HG02981 (cell line): ENCODE results near the gene PKD1L1.
"Not testable (repeated sequence)": the region's sequence is repeated elsewhere in the genome, so short reads cannot be mapped to it uniquely, and the experiment has no call there.

Source experiments
- ATAC-seq: cut with Tn5 transposase; IDR thresholded peaks from one replicate; pipeline ENCODE4 v1.9.1; 2021; ENCODE audit warnings: mild to moderate bottlenecking, moderate library complexity; ENCODE audit not compliant: unreplicated experiment

PKD1L1 gene, protein sequence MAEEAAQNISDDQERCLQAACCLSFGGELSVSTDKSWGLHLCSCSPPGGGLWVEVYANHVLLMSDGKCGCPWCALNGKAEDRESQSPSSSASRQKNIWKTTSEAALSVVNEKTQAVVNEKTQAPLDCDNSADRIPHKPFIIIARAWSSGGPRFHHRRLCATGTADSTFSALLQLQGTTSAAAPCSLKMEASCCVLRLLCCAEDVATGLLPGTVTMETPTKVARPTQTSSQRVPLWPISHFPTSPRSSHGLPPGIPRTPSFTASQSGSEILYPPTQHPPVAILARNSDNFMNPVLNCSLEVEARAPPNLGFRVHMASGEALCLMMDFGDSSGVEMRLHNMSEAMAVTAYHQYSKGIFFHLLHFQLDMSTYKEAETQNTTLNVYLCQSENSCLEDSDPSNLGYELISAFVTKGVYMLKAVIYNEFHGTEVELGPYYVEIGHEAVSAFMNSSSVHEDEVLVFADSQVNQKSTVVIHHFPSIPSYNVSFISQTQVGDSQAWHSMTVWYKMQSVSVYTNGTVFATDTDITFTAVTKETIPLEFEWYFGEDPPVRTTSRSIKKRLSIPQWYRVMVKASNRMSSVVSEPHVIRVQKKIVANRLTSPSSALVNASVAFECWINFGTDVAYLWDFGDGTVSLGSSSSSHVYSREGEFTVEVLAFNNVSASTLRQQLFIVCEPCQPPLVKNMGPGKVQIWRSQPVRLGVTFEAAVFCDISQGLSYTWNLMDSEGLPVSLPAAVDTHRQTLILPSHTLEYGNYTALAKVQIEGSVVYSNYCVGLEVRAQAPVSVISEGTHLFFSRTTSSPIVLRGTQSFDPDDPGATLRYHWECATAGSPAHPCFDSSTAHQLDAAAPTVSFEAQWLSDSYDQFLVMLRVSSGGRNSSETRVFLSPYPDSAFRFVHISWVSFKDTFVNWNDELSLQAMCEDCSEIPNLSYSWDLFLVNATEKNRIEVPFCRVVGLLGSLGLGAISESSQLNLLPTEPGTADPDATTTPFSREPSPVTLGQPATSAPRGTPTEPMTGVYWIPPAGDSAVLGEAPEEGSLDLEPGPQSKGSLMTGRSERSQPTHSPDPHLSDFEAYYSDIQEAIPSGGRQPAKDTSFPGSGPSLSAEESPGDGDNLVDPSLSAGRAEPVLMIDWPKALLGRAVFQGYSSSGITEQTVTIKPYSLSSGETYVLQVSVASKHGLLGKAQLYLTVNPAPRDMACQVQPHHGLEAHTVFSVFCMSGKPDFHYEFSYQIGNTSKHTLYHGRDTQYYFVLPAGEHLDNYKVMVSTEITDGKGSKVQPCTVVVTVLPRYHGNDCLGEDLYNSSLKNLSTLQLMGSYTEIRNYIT (N-terminal part only)

DNA sequence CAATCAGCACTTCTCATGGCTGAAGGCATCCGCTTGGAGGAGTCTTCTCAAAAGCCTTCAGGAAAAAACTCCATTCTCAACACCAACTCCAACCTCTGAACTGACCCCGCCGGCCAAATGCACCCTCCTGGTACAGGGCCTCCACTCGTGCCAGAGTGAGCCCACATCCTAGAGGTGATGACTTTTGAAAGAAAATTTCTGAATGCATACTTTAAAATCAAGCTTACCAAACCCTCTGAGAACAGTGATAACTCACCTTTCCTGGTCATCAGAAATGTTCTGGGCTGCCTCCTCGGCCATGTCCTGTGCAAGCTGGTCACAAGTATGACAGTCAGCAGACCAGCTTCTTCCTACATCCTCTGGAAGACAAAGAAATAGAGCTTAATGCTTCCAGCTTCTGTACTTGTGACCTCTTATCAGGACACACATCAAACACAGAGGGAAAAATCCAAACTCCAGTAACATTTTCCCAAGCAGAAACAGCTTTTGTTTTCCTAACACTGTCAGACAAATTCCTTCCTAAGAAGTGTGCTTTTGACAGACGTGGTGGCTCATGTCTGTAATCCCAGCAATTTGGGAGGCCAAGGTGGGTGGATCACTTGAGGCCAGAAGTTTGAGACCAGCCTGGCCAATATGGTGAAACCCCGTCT is at the start of gene PKD1L1:
PKD1L1 (minus strand) TSS at position 326 of the 650 bp plus-strand sequence; CDS start at position 300, 26 bp downstream.
- ATAC-seq, result no peak

DNA sequence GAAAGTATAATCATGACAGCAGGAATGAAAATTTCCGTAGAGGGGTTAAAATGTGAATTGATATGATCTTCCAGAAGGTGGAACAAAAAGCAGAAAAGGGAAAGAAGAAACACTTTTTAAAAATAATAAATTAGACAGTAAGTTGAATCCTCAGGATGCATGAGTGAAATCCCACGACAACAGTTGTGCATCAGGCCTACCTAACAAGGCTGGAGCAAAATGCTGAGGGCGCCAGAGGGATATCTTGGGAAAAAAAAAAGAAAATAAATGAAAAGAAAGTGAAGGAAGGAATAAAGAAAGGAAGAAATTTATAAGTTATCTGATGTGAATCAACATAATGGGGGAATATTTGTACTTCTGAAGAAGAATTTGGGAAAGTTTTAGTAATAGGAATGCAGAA is 44.2 kb upstream of the PKD1L1 start:
- no peak for ATAC-seq

DNA sequence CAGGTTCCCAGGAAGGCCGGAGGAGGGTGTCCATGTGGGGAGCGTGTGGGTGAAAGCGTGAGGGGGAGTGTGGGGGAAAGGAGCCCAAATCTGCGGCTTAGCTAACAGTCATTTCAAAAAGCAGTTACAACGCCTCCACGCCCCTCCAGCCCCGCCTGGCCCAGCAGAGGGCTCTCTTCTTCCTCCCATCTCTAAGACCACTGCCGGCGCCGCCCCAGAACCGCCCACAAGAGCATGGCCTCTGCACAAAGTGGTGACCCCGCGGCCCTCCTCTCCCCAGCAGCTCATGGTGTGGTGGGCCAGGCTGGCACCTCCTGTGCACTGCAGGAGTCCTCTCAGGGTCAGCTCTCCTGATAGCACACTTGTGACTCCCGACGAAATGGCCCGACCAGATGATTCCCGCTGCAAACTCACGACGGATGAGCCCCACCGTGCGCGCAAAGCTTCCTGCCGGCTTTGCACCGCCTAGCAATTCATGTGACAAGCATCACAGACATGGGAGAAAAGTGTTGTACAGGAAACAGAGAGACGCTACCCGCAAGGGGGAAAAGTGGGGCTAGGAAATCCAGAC is 43.6 kb upstream of the PKD1L1 start:
- ATAC-seq, result peak; percentile 99

DNA sequence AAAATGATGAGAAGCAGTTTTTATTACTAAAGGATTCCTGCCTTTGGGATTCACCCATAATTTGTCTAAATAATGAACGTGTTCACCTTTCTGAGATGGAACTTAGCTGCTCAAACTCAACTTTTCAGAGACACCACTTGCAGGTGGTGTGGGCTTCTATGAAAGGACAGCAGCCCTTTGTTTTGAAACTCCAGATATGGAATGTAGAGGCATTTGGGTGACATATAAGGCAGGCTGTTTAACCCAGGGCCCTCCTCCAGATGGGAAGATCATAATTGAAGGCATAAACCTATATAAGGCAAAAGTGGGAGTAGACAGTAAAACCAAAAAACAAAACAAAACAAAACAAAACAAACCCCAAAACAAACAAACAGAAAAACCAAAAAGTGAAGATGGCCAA is 43.0 kb upstream of the PKD1L1 start:
- ATAC-seq, result no peak

DNA sequence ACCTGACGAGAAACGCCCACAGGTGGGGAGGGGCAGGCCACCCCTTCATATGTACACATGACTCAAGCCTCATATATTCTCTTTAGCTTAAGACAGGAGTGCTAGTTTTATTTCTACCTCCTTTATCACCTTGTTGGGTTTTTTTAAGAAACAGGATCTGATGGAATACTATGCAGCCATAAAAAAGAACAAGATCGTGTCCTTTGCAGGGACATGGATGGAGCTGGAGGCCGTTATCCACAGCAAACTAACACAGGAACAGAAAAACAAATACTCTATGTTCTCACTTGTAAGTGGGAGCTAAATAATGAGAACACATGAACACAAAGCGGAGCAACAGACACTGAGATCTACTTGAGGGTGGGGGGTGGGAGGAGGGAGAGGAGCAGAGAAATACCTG is 42.3 kb upstream of the PKD1L1 start:
- no peak for ATAC-seq

DNA sequence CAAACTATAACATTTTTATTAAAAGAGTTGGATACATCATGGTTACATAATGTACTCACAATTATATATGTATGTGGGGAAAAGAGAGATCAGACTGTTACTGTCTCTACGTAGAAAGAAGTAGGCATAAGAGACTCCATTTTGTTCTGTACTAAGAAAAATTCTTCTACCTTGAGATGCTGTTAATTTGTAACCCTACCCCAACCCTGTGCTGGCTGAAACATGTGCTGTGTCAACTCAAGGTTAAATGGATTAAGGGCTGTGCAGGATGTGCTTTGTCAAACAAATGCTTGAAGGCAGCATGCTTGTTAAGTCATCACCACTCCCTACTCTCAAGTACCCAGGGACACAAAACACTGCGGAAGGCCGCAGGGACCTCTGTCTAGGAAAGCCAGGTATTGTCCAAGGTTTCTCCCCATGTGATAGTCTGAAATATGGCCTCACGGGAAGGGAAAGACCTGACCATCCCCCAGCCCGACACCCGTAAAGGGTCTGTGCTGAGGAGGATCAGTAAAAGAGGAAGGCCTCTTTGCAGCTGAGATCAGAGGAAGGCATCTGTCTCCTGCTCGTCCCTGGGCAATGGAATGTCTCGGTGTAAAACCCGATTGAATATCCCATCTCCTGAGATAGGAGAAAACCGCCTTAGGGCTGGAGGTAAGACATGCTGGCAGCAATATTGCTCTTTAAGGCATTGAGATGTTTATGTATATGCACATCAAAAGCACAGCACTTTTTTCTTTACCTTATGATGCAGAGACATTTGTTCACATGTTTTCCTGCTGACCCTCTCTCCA is 41.5 kb upstream of the PKD1L1 start:
- ATAC-seq, result not testable (repeated sequence)

DNA sequence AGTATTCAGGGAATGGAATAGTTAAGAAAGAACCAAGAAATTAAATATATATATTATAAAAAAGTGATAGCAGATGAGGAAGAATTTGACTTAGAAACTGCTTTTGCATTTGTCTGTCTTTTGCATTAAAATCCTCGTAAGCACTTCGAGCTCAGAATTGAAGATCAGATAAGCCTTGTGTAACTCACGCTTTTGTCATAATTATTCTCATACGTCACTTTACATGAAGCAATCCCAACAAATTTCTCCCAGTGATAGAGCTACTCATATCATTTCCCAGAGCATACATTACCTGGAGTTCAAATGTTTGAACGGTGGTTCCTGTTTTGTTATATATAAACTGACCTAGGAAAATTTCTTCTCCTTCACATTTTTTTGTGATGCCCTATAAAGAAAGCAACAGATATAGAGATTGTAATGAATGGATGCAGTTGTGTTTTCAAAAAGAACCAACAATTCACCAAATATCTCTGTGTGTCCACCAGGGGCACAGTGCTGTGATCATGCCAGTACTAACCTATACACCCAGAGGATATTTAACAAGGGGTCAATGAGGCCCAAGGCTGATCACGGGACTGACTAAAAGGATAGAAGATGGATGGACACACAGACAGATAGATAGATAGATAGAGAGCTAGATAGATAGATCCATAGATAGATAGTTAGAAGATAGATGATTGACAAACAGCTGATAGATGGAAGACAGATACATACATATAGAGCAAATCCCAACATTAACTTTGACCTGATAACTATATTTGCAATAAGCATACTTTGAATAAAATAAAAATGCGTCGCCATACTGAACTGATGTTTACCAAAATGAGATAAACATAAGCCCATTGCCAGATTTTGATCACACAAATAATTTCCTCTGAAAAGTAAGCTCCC is 40.5 kb upstream of the PKD1L1 start:
- peak; percentile 25 for ATAC-seq

DNA sequence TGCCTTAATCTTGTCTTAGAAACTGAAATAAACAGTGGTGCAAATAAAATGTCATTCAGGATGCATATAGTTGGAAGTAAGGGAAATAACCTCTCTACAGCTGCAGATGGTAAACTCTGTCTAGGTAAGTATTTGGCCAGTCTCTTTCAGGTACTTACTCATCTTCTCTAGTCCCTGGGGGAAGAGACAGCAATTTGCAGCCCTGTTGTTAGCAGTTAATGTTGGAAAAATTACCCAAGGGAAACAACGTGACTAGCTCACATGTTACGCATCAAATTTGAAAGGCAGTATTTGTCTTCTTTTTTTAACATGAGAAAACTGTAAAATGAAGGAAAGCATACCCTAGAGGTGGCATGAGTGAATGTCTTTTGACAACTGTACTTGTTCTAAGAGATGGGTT is 34.3 kb upstream of the PKD1L1 start:
- ATAC-seq, result no peak

DNA sequence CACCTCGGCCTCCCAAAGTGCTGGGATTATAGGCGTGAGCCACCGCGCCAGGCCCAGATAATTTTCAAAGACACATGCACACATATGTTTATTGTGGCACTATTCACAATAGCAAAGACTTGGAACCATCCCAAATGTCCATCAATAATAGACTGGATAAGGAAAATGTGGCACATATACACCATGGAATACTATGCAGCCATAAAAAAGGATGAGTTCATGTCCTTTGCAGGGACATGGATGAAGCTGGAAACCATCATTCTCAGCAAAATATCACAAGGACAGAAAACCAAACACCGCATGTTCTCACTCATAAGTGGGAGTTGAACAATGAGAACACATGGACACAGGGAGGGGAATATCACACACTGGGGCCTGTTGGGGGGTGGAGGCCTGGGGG is 32.4 kb upstream of the PKD1L1 start:
- ATAC-seq, result not testable (repeated sequence)

DNA sequence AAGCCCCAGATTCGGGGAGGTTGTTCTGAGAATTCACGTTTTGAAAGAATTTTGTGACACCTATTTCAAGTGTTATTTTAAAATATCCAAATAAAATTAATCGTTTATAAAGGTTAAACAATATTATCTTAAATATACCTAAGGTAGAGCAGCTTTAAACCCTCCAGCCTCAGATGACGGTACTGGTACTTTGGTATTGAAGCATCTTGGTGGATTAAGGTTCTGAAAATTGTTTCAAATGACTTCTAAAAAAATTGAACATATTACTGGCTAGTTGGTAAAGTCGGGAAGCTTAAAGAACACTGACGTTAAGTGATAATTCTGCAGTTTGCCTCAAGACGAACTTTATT is 31.5 kb upstream of the PKD1L1 start:
- ATAC-seq, result no peak

DNA sequence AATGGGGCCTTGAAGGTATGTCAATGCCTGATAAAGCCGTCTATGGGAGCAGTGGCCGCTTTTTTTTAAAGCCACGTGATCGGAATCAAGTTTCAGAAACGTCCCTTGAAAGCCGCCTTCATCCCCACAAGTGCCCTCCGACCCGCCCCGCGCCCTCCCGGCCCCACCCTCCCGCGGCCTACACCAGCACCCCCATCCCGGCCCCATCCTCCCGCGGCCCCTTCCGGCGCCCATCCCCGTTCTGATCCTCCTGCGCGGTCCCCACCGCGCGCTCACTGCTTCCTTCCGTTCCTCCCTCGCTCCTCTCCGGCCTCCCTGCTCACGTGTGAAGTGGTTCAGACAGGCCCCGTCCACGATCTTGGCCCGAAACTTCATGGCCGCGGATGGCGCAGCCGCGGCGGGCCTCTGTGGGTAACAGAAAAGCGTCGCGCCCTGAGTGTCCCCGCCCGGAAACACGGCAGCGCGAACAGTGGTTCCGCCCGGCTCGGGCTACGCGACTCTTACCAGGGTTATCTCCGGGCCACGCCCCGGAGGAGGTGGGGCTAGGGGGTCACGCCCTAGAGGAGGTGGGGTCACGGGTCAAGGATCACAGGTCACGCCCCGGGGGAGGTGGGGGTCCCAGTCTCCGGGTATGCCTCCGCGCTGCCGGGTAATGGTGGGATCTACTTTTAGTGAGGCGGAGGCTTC is 31.0 kb upstream of the PKD1L1 start, which contains the start of gene HUS1:
HUS1 (minus strand) TSS at position 471 of the 687 bp plus-strand sequence; CDS start at position 375, 96 bp downstream.
- peak; percentile 98 for ATAC-seq

DNA sequence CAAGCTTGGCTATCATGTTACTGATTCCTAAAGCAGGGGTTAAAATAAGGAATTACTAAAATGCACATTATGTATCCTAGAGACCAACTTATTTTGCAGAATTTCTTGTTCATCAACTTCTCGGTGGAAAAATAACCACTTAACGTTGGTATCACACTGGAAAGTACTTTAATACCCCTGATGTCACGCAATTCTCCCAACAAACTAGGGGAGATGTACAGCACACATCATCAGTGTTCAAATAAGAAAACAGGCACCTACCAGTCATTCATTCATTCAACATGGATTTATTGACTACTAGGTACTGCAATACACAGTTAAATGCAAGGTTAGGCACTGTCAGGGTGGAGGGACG is 30.5 kb upstream of the PKD1L1 start:
- no peak for ATAC-seq

DNA sequence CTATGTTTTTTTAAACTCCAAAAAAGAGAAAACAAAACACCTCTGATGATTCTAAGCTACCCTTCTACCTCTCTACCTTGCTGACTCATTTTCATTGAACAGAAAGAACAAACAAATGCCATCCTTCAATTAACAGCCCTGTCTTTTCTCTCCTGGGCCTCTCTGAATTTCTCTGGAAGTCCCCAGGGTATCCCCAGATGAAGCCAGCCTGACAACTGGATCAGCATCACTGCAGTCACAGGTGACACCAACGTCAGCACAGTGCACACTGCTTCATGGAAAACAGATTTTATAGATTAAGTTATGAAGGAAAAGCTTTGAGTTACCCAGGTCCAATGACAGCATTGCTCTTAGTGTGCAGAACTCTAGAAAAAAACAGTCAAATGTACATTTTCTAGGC is 25.5 kb upstream of the PKD1L1 start:
- no peak for ATAC-seq

DNA sequence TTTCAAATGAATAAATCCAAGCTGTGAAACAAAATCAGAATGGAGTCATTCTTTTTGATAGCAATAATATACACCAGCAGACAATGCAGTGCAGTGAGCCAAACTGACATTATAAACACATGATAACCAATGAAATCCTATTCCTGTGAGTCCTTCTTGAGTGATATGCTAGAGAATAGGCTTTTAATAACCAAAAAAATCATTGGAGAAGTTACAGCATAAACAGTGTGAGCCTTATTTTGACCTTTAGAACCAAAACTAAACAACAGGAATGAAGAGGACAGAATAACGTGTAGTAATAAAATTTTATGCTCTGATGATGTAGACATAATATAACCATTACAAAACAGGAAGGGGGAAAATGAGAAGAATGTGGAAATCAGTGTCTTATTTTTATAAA is 22.5 kb upstream of the PKD1L1 start:
- ATAC-seq, result no peak

DNA sequence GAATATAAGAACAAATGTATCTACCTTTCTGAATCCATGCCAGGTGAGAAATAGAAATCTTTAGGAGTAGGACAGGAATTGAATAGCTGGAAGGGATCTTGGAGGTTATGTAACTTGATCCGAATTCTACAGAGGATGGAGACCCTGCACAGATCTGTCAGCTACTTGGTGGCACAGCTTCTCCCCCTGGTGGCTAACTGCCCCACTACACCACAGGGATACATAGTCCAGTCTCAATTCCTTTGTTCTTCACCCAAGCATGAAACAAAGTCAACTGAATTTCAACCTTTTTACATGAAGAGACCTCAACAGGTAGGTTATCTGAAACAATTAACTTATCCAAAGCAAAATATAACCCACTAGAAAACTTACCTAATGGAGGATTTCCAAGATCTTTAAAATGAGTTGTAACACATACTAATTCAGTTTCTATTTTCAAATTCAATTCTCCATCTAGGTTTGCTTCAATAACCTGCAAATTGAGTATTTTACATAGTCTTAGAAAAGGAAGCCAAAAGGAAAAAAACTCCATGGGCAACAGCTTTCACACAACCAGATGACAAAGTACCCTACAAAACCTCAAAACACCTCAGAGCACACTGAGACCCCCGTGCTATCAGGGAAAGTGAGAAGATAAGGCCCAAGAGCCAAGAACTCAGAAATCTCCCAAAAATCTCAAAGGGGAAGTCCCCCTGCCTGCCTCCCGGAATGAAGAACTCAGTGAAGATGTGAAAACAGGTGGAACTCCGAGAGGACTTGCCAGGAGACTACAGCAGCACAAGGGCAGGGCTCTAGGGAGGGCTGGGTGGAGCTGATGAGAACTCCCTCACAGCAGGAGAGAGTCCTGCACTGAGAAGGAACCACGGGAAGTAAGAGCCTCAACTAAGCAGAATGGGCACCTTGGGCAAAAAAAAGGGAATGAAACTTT is 20.8 kb upstream of the PKD1L1 start:
- ATAC-seq, result peak; percentile 77

DNA sequence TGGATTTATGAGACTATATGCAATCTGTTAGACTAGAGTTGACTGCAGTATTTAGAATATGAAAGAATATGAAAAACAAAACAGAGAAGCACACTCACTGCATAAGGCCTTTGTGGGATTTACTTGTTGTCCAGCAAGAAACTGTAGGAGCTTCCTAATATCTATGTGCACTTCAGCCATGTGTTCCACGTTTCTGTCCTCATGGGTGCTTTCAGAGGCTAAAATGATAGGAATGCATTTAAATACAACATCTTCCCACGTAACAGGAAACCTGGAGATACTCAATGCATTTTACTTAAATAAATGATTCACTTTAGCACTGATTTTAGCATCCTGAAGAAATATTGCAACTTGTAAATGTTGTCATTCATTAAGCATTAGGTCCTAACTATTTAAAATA is 19.4 kb upstream of the PKD1L1 start:
- ATAC-seq, result no peak

DNA sequence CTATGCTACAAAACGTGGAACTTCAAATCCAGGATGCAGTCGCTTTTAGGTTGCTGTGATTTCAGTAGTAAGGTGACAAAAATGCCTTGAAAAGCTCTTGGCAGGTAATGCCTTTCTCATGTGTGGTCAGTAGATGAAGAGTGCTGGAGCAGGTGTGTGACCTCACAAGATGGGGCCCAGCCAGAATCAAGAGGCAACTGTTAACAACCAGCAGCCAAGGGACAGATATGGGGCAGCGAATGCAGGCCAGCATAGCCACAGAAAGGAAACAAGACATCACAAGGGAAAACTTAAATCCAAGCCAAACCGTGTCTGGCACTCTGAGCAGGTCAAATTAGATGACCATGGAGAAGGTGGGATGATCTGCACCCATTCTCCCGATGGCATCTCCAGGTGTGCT is 18.9 kb upstream of the PKD1L1 start:
- ATAC-seq, result no peak
